ENCODE data around the gene MICAL1.
A peak's percentile ranks its signal among the peaks of the same experiment; 100 is the strongest.

The MICAL1 gene, protein sequence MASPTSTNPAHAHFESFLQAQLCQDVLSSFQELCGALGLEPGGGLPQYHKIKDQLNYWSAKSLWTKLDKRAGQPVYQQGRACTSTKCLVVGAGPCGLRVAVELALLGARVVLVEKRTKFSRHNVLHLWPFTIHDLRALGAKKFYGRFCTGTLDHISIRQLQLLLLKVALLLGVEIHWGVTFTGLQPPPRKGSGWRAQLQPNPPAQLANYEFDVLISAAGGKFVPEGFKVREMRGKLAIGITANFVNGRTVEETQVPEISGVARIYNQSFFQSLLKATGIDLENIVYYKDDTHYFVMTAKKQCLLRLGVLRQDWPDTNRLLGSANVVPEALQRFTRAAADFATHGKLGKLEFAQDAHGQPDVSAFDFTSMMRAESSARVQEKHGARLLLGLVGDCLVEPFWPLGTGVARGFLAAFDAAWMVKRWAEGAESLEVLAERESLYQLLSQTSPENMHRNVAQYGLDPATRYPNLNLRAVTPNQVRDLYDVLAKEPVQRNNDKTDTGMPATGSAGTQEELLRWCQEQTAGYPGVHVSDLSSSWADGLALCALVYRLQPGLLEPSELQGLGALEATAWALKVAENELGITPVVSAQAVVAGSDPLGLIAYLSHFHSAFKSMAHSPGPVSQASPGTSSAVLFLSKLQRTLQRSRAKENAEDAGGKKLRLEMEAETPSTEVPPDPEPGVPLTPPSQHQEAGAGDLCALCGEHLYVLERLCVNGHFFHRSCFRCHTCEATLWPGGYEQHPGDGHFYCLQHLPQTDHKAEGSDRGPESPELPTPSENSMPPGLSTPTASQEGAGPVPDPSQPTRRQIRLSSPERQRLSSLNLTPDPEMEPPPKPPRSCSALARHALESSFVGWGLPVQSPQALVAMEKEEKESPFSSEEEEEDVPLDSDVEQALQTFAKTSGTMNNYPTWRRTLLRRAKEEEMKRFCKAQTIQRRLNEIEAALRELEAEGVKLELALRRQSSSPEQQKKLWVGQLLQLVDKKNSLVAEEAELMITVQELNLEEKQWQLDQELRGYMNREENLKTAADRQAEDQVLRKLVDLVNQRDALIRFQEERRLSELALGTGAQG

DNA sequence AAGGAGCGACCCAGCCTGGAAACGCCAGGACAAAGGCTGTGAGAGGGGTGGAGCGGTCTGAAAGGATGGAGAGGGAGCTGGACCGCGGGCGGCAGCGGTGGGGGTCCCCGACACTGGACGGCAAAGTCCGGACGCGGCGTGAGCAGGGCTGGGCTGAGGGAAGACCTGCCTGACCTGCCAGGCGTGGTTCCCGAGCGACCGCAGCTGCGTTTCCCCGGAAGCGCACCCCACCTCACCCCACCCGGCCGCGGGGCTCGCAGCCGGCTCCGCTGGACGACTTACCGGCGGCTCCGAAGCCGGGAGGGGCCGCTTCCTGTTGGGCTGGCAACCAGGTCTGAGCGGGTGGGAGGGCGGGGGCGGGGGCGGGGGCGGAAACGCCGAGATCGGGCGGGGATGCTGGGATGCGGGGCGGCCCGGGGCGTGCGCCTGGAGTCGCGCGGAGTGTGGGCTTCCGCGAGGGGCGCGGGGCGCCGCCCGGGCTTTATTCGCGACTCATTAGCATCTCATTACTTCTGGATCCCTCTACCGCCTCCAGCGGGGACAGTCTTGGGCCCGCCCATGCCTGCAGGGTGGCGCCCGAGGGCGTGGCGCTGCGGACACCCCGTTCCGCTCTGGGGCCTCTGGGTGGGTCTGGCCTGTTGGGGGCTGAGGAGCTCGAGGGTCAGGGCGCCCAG lies at the start of gene MICAL1:
MICAL1 (minus strand) TSS at position 336 of the 674 bp plus-strand sequence. CDS start 1,576 bp downstream, outside the sequence.
- DNase-seq = peak; percentile 84

DNA sequence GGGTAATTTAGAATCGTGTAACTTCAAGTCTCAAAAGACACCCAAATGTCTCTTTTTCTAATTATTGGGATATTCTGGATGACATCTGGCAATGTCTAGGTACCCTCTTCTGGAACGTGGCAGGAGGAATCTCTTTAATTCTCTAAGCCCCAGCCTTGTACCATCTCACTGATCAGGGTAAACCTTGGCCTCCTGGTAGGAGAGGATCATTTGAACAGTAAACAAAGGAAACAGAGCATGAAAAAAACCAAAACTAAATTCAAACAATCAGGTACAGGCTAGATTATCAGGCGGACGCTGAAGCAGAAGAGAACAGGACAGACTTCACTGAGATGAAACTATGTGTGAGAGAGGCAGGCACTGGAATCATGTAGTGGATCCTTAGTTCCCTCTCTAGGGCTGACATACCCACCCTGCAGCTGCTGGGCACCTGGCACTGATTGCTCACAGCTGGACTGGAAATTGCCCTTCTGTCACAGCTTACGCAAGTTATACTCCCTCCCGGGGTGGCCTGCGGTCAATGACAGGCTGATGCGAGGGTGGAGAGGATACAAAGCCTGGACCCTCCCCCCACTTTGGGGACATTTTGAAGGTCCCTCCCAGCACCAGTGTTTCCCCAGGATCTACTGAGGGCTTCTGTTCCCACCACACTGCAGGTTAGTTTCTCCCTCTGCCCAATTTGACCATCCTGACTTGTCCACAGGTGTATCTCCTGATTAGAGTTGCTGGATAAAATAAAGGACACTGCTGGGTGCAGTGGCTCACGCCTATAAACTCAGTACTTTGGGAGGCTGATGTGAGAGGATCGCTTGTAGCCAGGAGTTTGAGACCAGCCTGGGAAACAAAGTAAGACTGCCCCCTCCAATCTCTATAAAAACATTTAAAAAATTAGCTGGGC lies 48.0 kb upstream of the MICAL1 start:
- no peak for DNase-seq

GRCh38 chr6:109498936-109499335 lies 43.4 kb upstream of the MICAL1 start:
- no peak for DNase-seq

DNA sequence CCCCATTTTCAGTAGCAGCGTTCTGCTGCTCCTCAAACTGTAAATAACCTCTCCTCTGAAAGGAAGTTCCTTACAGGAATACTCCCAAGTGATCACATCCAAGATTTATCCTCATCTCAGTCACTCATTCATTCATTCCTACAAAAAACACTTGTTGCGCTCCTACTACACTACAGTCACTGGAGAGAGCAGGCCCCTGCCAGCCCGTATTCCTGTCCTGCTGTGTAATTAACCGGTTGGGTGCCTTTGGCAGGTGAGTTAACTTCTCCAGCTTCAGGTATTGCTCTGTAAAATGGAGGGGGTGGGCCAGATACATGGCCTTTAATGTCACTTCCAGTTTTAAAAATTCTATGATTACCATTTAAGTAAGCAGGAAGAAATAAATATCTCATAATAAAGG lies 42.5 kb upstream of the MICAL1 start:
- no peak for DNase-seq

- DNase-seq = no peak
Observed at GRCh38 chr6:109496036-109496772, 40.6 kb upstream of the MICAL1 start.

DNA sequence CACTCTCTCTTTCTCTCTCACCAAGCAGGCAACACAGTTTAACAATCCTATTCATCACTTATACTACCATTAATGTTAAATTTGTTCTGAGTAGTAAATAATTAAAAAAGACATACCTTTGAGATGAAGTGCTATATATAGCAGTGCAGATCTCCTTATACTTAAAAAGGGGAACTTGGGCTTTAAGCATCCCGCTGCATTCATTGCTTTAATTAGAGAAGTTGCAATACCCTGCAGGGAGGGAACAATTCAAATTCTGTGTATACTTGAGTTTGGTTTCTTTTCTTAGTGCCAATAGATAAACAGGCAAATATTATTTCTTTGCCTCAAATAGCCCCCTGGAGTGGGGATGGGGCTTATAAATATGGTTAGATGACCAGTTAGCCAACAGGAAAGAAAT lies 38.3 kb upstream of the MICAL1 start:
- no peak for DNase-seq

DNA sequence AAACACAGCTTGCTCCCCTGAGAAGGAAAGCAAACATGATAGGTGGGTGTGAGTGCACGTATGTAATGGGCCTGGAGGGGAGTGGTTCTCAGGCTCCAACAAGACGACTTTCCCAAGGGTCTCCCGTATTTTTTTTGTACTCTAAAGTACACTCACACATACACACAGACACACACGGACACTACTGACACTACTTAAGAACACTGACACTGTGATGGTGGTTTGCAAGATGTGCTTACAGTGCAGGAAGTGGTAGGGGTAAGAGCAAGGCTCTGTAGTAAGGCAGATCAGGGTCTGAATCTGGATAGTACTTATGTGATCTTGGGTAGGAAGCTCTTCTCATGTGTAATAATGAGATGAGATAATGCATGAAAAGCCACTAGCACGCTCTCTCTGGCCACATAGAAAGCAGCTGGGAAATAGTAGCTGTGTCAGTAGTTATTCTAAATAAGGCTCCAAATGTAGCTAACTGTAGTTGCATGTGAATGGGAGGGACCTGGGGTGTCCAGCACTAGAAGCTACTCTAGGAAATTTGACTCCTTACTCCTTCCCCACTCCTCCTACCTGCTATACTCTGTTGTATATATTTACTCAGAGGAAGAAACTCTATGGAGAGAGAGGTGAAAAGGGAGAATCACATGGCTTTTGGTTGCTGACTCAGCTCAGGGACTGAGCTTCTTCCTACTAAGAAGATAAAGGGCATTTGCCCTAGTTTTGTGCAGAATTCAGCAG lies 35.8 kb upstream of the MICAL1 start:
- peak; percentile 26 for DNase-seq

- no peak for DNase-seq
Observed at GRCh38 chr6:109490713-109491112, 35.1 kb upstream of the MICAL1 start.

DNA sequence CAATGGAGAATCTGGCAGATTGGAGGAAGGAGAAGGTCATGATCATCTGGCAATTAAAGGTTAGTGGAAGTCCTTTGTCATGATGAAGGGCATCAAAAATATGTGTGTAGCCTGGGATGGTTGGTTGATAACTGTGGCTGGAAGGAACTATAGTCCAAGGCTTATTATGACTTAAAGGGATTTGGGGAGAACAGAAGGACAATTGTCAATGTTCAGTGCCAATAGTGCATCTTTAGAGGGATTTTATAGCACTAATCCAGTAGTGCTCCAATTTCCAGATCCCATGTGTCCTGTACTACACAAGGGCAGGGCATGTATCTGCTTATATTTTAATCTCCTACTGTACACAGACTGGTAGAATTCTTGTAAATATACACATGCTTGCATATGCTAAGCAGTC lies 32.4 kb upstream of the MICAL1 start:
- no peak for DNase-seq

GRCh38 chr6:109486068-109486467 lies 30.5 kb upstream of the MICAL1 start:
- no peak for DNase-seq

- no peak for DNase-seq
Observed at GRCh38 chr6:109485266-109485935, 29.8 kb upstream of the MICAL1 start.

GRCh38 chr6:109484122-109484521 lies 28.6 kb upstream of the MICAL1 start:
- no peak for DNase-seq

DNA sequence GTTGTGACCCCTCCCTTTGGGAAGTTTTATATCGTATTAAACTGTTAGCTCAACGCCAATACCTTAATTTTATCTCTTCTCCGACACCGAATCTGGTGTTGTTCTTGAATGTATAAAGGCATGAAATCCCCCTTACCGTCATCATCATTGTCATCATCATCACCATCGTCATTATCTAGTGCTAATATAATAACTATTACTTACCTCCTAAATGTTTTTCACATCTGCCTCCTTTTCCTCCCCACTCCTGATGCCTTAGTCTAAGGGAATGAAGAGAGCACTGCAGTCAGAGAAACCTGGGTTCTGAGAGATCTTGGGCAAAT lies 28.1 kb upstream of the MICAL1 start:
- DNase-seq = no peak

DNA sequence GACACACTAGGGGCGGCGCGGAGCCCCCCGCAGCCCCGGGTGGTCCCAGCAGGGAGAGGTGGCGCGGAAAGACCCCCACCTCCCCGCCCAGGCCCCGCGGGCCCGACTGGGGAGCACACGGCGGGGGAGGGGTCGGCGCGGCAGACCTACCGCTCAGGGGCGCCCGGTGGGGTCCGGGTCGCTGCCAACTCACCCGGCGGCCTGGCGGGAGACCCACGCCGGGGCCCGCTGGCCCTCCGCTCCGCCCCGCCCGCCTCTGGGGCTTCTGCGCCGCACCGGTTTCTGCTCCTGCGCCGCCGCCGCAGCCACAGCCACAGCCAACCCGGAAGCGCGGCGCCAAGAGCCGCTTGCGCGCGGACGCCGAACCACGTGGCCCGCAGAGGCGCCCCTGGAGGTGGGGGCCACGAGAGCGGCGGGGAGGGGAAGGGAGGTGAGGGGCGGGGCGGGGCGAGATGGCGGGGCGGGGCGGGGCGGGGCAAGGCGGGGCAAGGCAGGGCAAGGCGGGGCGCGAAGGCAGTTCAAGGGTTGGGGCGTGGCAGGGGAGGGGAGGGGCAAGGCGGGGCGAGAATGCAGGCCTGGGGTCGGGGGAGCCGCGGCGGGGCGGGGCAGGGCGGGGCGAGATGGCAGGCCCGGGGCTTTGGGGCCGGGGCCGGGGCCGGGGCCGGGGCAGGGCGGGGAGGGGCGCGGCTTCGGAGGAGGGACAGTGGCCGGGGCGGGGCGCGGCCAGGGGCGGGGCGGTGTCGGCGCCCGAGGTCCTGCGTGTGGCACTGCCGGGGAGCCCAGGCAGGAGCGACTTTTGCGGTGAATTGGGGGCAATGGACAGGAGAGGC lies 27.5 kb upstream of the MICAL1 start, which contains the start of gene ZBTB24:
ZBTB24 (minus strand) TSS at position 315 of the 830 bp plus-strand sequence. CDS start 1,193 bp downstream, outside the sequence.
- peak; percentile 95 for DNase-seq

DNA sequence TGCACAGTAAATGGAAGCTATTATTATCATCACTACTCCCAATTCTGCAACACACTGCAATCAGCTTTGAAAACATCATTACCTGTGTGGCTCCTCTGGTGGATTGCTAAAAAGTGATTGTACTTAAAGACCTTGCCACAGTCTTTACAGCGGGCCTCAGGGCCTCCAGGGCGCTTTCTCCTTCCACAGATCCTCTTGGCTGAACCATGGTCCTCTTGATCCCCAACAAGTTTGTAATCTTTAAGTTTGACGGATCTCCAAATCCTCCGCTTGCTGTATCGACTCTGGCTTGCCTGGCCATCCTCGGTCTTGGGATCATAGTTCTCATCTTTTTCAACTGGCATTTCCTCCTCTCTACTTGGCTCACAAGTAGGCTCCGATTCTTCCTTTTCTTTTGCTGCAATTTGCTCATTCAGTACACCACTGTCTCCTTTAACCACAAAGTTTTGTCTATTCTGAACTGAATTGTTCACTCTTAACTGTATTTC lies 25.5 kb upstream of the MICAL1 start:
- DNase-seq = no peak

DNA sequence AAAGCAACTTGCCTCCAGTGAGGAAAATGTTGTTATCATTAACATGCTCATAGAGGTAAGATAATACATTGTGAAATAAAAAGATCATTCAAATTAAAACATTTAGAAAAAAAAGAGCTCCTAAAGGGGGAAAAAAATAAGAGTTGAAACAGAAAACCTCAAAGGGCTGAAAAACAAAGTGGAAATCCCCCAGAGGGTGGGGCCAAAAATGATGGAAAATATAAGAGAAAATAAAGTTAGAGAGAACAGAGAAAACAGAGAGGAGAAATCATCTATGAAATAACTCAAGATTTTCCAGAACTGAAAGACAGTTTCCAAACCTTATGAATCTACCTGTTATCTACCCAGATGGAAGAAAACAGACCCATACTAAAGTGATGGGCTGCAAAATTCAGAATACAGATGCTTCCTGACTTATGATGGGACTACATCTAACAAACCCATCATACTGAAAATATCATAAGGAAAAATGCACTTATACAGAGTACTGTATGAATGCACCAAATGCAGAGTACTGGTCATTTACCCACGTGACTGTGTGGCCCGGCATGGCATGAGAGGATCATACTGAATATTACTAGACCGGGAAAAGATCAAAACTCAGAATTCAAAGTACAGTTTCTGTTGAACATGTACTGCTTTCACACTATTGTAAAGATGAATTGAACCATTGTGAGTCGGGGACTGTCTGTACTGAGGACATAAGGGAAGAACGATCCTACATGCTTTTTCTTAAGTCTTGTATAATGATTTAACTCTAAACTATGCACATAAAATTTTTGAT lies 23.5 kb upstream of the MICAL1 start:
- DNase-seq = peak; percentile 17

DNA sequence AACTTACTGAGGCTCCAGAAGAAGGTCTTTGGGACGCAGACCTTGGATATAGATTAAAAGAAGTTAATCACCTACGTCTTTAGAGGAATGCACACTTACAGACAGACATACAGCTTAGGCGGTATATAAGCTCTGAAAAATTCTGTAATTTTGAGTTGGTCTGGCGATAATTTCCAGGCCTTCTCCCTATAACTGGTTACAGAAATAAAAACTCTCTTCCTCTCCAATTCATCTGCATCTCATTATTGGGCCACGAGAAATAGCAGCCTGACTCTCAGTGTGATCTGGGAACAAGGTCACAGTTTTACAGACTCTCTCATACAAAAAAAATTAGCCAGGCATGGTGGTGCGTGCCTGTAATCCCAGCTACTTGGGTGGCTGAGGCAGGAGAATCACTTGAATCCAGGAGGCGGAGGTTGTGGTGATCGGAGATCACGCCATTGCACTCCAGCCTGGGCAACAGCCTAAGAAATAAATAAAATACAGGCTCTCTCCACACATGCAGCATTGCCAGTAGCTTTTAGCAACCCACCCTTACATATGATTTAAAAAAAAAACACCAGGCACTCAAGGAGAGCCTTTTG lies 22.7 kb upstream of the MICAL1 start:
- no peak for DNase-seq

Measured in CD4-positive, alpha-beta T cell treated with Interleukin-17A for 4 hours (primary cell).